ENCODE data around the gene DROSHA. TPM values are rescaled to one million over a fixed set of nuclear protein-coding genes. Genes with fewer than 3 reads are reported as not detected.

The DROSHA gene
- total RNA-seq, 4 donors from 2014 or later: 29.4 to 62.4 (median 50.2) TPM

DNA sequence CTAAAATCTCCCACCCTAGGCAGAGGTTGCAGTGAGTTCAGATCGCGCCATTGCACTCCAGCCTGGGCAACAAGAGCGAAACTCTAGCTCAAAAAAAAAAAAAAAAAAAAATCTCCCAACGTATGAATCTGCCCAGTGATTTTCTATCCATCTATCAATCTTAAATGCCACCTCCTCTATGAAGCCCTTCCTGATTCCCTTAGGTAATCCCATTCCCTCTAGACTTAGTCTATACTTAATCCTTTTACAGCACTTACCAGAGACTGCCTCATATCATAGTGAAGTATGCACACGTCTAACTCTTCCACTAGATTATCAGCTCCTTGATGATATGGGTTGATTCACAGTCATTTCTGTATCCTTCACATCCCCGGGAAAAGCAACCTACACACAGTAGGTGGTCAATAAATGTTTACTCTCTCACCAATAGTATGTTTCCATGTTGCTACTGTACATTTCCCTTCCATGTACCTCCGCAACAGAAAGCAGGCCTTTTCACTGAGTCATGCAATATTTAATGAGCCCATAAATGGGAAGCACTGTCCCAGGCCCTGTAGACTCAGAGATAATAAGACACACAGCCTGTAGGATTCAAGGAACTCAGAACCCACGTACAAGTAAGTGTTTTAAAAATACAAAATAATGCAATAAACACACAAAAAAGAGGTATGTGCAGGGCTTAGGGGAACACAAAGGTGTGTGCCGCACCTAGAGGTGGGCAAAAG is 1.2 kb downstream of the DROSHA start:
- ATAC-seq (ENCODE audit: low FRiP score) (no peak), DNase-seq (ENCODE audit: low spot score) (no peak)
- TF ChIP-seq, protein P1, sequence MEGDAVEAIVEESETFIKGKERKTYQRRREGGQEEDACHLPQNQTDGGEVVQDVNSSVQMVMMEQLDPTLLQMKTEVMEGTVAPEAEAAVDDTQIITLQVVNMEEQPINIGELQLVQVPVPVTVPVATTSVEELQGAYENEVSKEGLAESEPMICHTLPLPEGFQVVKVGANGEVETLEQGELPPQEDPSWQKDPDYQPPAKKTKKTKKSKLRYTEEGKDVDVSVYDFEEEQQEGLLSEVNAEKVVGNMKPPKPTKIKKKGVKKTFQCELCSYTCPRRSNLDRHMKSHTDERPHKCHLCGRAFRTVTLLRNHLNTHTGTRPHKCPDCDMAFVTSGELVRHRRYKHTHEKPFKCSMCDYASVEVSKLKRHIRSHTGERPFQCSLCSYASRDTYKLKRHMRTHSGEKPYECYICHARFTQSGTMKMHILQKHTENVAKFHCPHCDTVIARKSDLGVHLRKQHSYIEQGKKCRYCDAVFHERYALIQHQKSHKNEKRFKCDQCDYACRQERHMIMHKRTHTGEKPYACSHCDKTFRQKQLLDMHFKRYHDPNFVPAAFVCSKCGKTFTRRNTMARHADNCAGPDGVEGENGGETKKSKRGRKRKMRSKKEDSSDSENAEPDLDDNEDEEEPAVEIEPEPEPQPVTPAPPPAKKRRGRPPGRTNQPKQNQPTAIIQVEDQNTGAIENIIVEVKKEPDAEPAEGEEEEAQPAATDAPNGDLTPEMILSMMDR (IDR thresholded peaks at IDR 0.05): no peak

DNA sequence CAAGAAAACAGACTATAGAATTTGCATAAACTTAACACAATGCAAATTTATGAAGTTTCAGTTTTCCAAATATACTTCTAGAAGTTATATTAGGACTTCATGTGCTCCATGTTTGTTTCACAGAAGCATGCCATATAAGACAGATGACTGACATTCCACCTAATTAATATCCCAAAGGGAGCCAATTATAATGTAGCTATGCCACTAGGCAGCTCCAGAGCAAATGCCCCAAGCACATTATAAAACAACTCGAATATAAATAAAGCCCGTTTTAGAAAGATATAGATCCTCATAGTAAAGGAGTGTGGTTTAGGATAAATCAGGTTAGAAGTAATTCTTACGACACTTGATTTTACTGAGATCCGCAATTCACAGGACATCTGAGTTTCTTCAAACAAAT is 8.9 kb downstream of the DROSHA start:
- ATAC-seq (ENCODE audit: low FRiP score) (no peak), DNase-seq (ENCODE audit: low spot score) (no peak)
- TF ChIP-seq, protein P1 (IDR thresholded peaks at IDR 0.05): no peak

DNA sequence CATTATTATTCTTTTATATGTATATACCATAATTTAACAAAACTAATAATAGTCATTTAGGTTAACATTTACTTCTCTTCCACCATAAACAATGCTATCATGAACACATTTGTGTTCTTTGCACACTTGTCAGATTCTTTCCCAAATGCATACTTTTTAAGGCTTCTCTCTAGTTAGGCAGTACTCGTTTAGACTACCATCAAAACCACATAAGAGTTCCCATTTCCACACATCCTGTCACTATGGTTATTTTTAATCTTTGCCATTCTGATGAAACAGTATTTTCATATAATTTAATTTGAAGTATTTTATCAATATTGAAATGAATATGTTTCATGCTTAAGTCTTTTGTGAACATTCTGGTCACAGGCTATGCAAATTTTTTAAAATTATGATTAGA is 15.1 kb downstream of the DROSHA start:
- no peak for DNase-seq (ENCODE audit: low spot score)
- TF ChIP-seq, protein P1 (IDR thresholded peaks at IDR 0.05): no peak
- ATAC-seq (ENCODE audit: low FRiP score): no peak

DNA sequence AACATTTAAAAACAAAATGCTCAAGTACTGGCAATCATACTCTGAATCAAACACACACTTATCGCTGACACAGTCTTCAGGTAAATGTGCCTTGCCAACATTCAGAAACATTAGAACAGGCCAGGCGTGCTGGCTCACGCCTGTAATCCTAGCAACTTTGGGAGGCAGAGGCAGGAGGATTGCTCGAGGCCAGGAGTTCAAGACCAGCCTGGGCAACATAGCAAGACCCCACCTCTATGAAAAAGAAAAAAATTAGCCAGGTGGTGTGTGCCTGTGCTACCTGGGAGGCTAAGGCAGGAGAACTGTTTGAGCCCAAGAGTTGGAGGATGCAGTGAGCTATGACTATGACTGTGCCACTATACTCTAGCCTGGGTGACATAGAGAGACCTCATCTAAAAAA is 20.6 kb downstream of the DROSHA start:
- TF ChIP-seq, protein P1 (IDR thresholded peaks at IDR 0.05): no peak
- DNase-seq (ENCODE audit: low spot score): no peak

DNA sequence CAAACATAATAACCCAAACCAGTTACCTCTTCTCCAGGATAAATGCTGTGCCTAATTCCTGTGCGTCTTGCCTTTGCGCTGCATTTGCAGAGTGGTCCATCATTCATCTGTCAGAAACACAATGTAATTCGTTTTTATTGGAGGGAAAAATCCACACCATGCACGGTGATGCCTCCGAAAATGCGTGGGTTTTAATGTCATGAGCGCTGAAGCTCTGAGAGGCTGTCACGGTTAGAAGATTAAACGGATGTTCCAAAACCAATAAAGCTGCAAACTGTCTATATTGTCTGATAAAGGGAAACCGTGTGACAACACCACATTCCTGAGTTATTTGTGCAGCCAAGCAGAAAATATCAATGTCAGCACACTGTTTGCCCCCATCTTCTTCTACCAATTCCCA is 27.4 kb downstream of the DROSHA start:
- TF ChIP-seq, protein P1 (IDR thresholded peaks at IDR 0.05): no peak
- DNase-seq (ENCODE audit: low spot score) (no peak), ATAC-seq (ENCODE audit: low FRiP score) (no peak)

More for the DNA sequence above, 20.6 kb downstream of the DROSHA start:
- ATAC-seq (ENCODE audit: low FRiP score): no peak

DNA sequence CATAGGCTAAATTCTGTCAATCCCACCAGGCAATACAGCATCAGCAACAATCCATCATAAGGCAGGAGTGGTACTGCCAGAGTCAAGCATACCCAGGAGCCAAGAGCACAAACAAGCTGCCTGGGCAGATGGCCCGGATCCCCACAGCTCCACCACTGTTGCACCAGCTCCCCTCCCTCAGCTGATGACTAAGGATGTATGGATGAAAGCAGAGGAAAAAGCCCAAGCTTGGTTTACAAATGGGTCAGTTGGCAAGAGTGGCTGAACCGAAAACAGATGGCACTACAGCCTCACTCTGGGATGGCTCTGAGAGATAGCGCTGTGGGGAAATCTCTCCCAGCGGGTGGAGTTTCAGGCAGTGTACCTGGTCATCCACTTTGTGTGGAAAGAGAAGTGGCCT is 29.4 kb downstream of the DROSHA start:
- no peak for DNase-seq (ENCODE audit: low spot score)
- TF ChIP-seq, protein P1 (IDR thresholded peaks at IDR 0.05): no peak
- ATAC-seq (ENCODE audit: low FRiP score): no peak

DNA sequence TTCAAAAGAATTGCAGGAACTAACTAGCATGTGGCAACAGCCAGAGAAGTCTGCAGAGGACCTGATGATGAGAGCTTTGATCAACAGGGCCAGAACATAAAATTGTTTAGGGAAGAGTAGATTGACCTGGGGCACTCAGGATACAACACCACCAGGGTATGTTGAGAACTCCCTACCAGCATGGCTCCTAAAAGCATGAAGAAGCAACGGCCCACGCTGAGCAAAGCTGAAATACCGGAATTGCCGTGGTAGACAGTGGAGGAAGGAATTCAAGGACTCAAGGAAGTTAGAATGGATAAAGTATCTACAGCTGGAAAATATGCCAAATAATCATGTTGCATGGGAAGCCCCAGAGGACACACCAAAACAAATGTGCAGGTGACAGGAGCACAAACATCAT is 31.6 kb downstream of the DROSHA start:
- no peak for DNase-seq (ENCODE audit: low spot score)
- ATAC-seq (ENCODE audit: low FRiP score): no peak
- TF ChIP-seq, protein P1 (IDR thresholded peaks at IDR 0.05): no peak
